ENCODE data around the gene SP110. TPM values are rescaled to one million over a fixed set of nuclear protein-coding genes. Genes with fewer than 3 reads are reported as not detected.

The SP110 gene
- total RNA-seq = 1.7 and 9.9 TPM in 2 replicates

GRCh38 chr2:230219419-230220331 lies at the start of gene SP110:
SP110 (minus strand) TSS chr2:230219984; CDS start chr2:230216927, 3,057 bp downstream.

GRCh38 chr2:230225486-230225885 lies 5.7 kb upstream of the SP110 start, which contains the start of gene SP140:
SP140 (plus strand) TSS chr2:230225736; CDS start chr2:230225845, 109 bp downstream.

Other genes with a start within 250 kb of the SP110 start
- gene SLC16A14, start 151.1 kb downstream of the SP110 start, total RNA-seq = 5.5 and 7.0 TPM in 2 replicates
- gene SP140, start 5.8 kb upstream of the SP110 start, total RNA-seq = under 0.01 and 0.36 TPM in 2 replicates
- gene SP140L, start 107.2 kb upstream of the SP110 start, total RNA-seq = 2.1 and 10.3 TPM in 2 replicates
- 19.1 and 34.5 TPM in 2 replicates for gene SP100, start 196.2 kb upstream of the SP110 start, total RNA-seq

Measured in nasal cavity respiratory epithelium epithelial cell of viscerocranial mucosa (primary cell).